Glutamatergic neuron (in vitro differentiated cells): ENCODE data around the gene UBE2E1. TPM values are rescaled to one million over a fixed set of nuclear protein-coding genes. Genes with fewer than 3 reads are reported as not detected.

ENCODE experiments used
- DNase-seq: peaks from one replicate; pipeline ENCODE4 v3.0.0; 2022
- H3K27ac Mint-ChIP-seq: one replicate; pipeline ENCODE4 v1.8.0; 2020; ENCODE audit warnings: mild to moderate bottlenecking, mixed read lengths, inconsistent platforms; ENCODE audit not compliant: unreplicated experiment
- H3K27me3 Mint-ChIP-seq: one replicate; pipeline ENCODE4 v1.8.0; 2020; ENCODE audit warnings: mild to moderate bottlenecking, moderate library complexity, mixed read lengths, inconsistent platforms; ENCODE audit not compliant: unreplicated experiment
- H3K36me3 Mint-ChIP-seq: one replicate; pipeline ENCODE4 v1.8.0; 2020; ENCODE audit warnings: mild to moderate bottlenecking, mixed read lengths, inconsistent platforms; ENCODE audit not compliant: unreplicated experiment
- H3K4me1 Mint-ChIP-seq: one replicate; pipeline ENCODE4 v1.8.0; 2020; ENCODE audit warnings: mild to moderate bottlenecking, low read depth, mixed read lengths, inconsistent platforms; ENCODE audit not compliant: unreplicated experiment
- H3K4me3 Mint-ChIP-seq: one replicate; pipeline ENCODE4 v1.8.0; 2020; ENCODE audit warnings: mild to moderate bottlenecking, mixed read lengths, inconsistent platforms; ENCODE audit not compliant: unreplicated experiment
- H3K9me3 Mint-ChIP-seq: one replicate; pipeline ENCODE4 v1.8.0; 2020; ENCODE audit warnings: mild to moderate bottlenecking, moderate library complexity, mixed read lengths, inconsistent platforms; ENCODE audit not compliant: unreplicated experiment
- CTCF ChIP-seq: fragments of 200-600 bp; sonication (generic); IDR thresholded peaks from one replicate; pipeline ENCODE4 v1.5.0; 2021; ENCODE audit not compliant: partially characterized antibody, unreplicated experiment
- total RNA-seq: library from RNA; stranded (reverse); fragmentation: NEBNext Ultra II Directional; extraction: Animal tissue kit (Norgen Biotek cat#: 25700); gene quantifications from one replicate; pipeline ENCODE4 v1.2.1, GENCODE V29; 2021; ENCODE audit not compliant: unreplicated experiment

Gene UBE2E1
- total RNA-seq, 1 donor from 2014 or later, result 74.2 TPM

- no peaks in the 10 kb centered on the region for H3K36me3 Mint-ChIP-seq
- H3K4me3 Mint-ChIP-seq, result no peak overlapping the region
- H3K27me3 Mint-ChIP-seq, result peaks cover under 1% of the 10 kb centered on the region
- no peak for TF ChIP-seq CTCF
- peaks cover 2% of the 10 kb centered on the region for H3K4me1 Mint-ChIP-seq
- no peaks in the 10 kb centered on the region for H3K9me3 Mint-ChIP-seq
- no peak for DNase-seq
- no peak overlapping the region for H3K27ac Mint-ChIP-seq
These were observed 16.8 kb downstream of the UBE2E1 start for GRCh38 chr3:23822559-23822958.

GRCh38 chr3:23823620-23824019 is 17.9 kb downstream of the UBE2E1 start:
- H3K9me3 Mint-ChIP-seq, result no peaks in the 10 kb centered on the region
- no peaks in the 10 kb centered on the region for H3K27me3 Mint-ChIP-seq
- no peak for DNase-seq
- no peak overlapping the region for H3K4me3 Mint-ChIP-seq
- no peak for TF ChIP-seq CTCF
- no peak overlapping the region for H3K27ac Mint-ChIP-seq
- H3K36me3 Mint-ChIP-seq, result no peaks in the 10 kb centered on the region
- H3K4me1 Mint-ChIP-seq, result peaks cover 2% of the 10 kb centered on the region

- peaks cover 2% of the 10 kb centered on the region for H3K4me1 Mint-ChIP-seq
- H3K27me3 Mint-ChIP-seq, result no peaks in the 10 kb centered on the region
- H3K9me3 Mint-ChIP-seq, result no peaks in the 10 kb centered on the region
- DNase-seq, result no peak
- no peak for TF ChIP-seq CTCF
- no peak overlapping the region for H3K4me3 Mint-ChIP-seq
- no peak overlapping the region for H3K27ac Mint-ChIP-seq
- H3K36me3 Mint-ChIP-seq, result no peaks in the 10 kb centered on the region
These were observed 19.1 kb downstream of the UBE2E1 start for GRCh38 chr3:23824699-23825444.

GRCh38 chr3:23825802-23826201 is 20.0 kb downstream of the UBE2E1 start:
- no peaks in the 10 kb centered on the region for H3K27me3 Mint-ChIP-seq
- H3K4me3 Mint-ChIP-seq, result no peak overlapping the region
- no peaks in the 10 kb centered on the region for H3K36me3 Mint-ChIP-seq
- no peaks in the 10 kb centered on the region for H3K9me3 Mint-ChIP-seq
- H3K27ac Mint-ChIP-seq, result no peak overlapping the region
- H3K4me1 Mint-ChIP-seq, result peaks cover under 1% of the 10 kb centered on the region
- no peak for DNase-seq
- no peak for TF ChIP-seq CTCF

- TF ChIP-seq CTCF, result no peak
- no peak for DNase-seq
- Mint-ChIP-seq H3K27ac (no peak overlapping the region), H3K4me3 (no peak overlapping the region), H3K27me3 (no peaks in the 10 kb centered on the region), H3K4me1 (no peaks in the 10 kb centered on the region), H3K9me3 (no peaks in the 10 kb centered on the region), H3K36me3 (no peaks in the 10 kb centered on the region)
These were observed 20.8 kb downstream of the UBE2E1 start for GRCh38 chr3:23826382-23827064.
